ENCODE results near the gene SUPV3L1.

GRCh38 chr10:69248117-69248730 lies 68.2 kb downstream of the SUPV3L1 start:
- TF ChIP-seq CTCF (IDR thresholded peaks at IDR 0.05; ENCODE audit: low read depth, low read length, poor library complexity, severe bottlenecking) (no peak), EZH2phosphoT487 (IDR thresholded peaks at IDR 0.05; ENCODE audit: borderline replicate concordance, low read length) (no peak)
